Natural killer cell (primary cell): ENCODE data around the gene GNPTG. TPM values are rescaled to one million over a fixed set of nuclear protein-coding genes. Genes with fewer than 3 reads are reported as not detected.

Experiments used
- ATAC-seq, 3 donors: fragments of 150-1000 bp in 2 of 3; fragments of 200-7000 bp in 1 of 3; cut with Tn5 transposase; 1 replicate in 1 of 3; 2 replicates in 2 of 3; pipeline ENCODE4 v1.10.0; 2021; ENCODE audit warnings: mild to moderate bottlenecking in 2 of 3, moderate library complexity in 2 of 3
- DNase-seq, 2 donors: peaks; one replicate each; pipeline versions ENCODE4 v3.0.0 to v3.0.0-alpha.2; 2013 to 2021; ENCODE audit warnings: mixed read lengths in 1 of 2
- H3K27ac ChIP-seq: one replicate; pipeline ENCODE4 v1.5.1; 2013; ENCODE audit warnings: mild to moderate bottlenecking, low read length
- H3K27me3 ChIP-seq: one replicate; pipeline ENCODE4 v1.6.1; 2013; ENCODE audit warnings: low read length; ENCODE audit not compliant: control insufficient read depth, insufficient read depth
- H3K36me3 ChIP-seq: one replicate; pipeline ENCODE4 v1.6.1; 2013; ENCODE audit warnings: low read length; ENCODE audit not compliant: control insufficient read depth, insufficient read depth
- H3K4me1 ChIP-seq: one replicate; pipeline ENCODE4 v1.6.1; 2013; ENCODE audit warnings: low read length; ENCODE audit not compliant: control insufficient read depth, insufficient read depth
- H3K4me3 ChIP-seq: one replicate; pipeline ENCODE4 v1.5.1; 2013; ENCODE audit warnings: low read length
- H3K9me3 ChIP-seq: one replicate; pipeline ENCODE4 v1.6.1; 2013; ENCODE audit warnings: low read length; ENCODE audit not compliant: control insufficient read depth, insufficient read depth
- H3K27ac Mint-ChIP-seq, 2 donors: one replicate each; pipeline ENCODE4 v1.8.0; 2022; ENCODE audit warnings: mild to moderate bottlenecking in 2 of 2, mixed read lengths in 2 of 2, moderate library complexity in 1 of 2
- H3K27me3 Mint-ChIP-seq, 2 donors: one replicate each; pipeline ENCODE4 v1.8.0; 2022; ENCODE audit warnings: low read depth in 2 of 2, mixed read lengths in 2 of 2
- H3K36me3 Mint-ChIP-seq: one replicate; pipeline ENCODE4 v1.8.0; 2022; ENCODE audit warnings: mixed read lengths
- H3K4me1 Mint-ChIP-seq, 2 donors: one replicate each; pipeline ENCODE4 v1.8.0; 2022; ENCODE audit warnings: mixed read lengths in 2 of 2
- H3K4me3 Mint-ChIP-seq: one replicate; pipeline ENCODE4 v1.8.0; 2022; ENCODE audit warnings: mild to moderate bottlenecking, moderate library complexity, mixed read lengths
- H3K9me3 Mint-ChIP-seq, 2 donors: one replicate each; pipeline ENCODE4 v1.8.0; 2022; ENCODE audit warnings: mixed read lengths in 2 of 2
- WGBS: methylation state at CpG from one replicate; pipeline ENCODE4 v1.1.7; 2013; ENCODE audit warnings: missing lambda C conversion rate; ENCODE audit not compliant: insufficient coverage; 5-methylcytosine and 5-hydroxymethylcytosine counted together
- intact Hi-C: fragments of 100-400 bp; cut with micrococcal nuclease; formaldehyde crosslinking; loops from one replicate; pipeline ENCODE4 v1.14.2; 2022
- total RNA-seq, 4 donors: library from RNA; stranded (reverse); fragments of 120-200 nt in 1 of 4; gene quantifications; one replicate each; pipeline versions ENCODE4 v1.2.3 to v1.2.4, GENCODE V29; 2013 to 2022
- TF ChIP-seq, protein P1 (sequence below): fragments of 200-600 bp; IDR thresholded peaks from one replicate; pipeline ENCODE4 v1.8.0; 2022; ENCODE audit warnings: antibody characterized with exemption

Gene GNPTG
- total RNA-seq, 3 donors from 2014 or later (not counting 1 experiment from before 2014, with no cell fraction given): 58.7 to 65.9 (median 62.0) TPM

DNA sequence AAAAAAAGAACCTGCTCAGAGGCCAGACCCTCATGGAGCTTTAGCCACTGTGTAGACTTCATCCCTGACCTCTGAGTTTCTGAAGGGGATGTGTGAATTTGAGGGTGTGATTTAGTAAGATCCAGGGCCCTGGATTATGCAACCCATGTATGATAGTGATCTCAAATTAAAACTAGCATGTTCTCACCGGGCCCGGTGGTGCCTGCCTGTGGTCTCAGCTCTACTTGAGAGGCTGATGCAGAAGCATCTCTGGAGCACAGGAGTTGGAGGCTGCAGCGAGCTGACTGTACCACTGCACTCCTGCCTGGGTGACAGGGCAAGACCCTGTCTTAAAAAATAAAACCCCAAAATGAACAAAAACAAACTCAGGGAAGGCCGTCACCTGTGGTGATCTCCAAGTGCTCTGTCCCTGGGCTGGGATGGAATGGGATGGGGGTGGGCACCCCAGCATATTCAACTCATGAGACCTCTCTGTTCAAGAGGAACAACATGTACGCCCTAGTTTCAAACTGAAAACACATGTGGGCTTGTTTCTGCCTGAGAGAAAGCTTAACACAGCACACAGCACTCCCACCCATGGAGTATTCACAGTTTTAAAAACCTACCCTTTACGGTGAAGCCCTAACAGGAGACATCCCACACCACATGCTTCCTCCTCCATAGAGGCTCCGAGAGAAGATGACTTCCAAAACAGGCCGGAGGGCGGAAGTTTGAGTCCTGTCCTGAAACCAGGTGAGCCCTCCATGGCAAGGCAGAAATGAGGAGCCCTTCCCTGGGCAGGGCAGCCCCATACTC is 30.1 kb downstream of the GNPTG start:
- TF ChIP-seq, protein P1, sequence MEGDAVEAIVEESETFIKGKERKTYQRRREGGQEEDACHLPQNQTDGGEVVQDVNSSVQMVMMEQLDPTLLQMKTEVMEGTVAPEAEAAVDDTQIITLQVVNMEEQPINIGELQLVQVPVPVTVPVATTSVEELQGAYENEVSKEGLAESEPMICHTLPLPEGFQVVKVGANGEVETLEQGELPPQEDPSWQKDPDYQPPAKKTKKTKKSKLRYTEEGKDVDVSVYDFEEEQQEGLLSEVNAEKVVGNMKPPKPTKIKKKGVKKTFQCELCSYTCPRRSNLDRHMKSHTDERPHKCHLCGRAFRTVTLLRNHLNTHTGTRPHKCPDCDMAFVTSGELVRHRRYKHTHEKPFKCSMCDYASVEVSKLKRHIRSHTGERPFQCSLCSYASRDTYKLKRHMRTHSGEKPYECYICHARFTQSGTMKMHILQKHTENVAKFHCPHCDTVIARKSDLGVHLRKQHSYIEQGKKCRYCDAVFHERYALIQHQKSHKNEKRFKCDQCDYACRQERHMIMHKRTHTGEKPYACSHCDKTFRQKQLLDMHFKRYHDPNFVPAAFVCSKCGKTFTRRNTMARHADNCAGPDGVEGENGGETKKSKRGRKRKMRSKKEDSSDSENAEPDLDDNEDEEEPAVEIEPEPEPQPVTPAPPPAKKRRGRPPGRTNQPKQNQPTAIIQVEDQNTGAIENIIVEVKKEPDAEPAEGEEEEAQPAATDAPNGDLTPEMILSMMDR: no peak
- H3K4me1 Mint-ChIP-seq: peaks cover 6 to 23% of the 10 kb centered on the region in 2 donors
- no peak overlapping the region for H3K4me3 Mint-ChIP-seq
- H3K4me3 ChIP-seq: no peak overlapping the region
- DNase-seq (no peak), ATAC-seq (no peak)
- H3K27ac Mint-ChIP-seq: no peak overlapping the region
- H3K36me3 Mint-ChIP-seq: no peaks in the 10 kb centered on the region
- intact Hi-C loops: no loop called here
- H3K27me3 ChIP-seq: no peaks in the 10 kb centered on the region
- no peaks in the 10 kb centered on the region for H3K9me3 Mint-ChIP-seq
- H3K27me3 Mint-ChIP-seq: no peaks in the 10 kb centered on the region
- H3K4me1 ChIP-seq: peaks cover 19% of the 10 kb centered on the region
- no peaks in the 10 kb centered on the region for H3K9me3 ChIP-seq
- no peak overlapping the region for H3K27ac ChIP-seq
- H3K36me3 ChIP-seq: peaks cover 22% of the 10 kb centered on the region
- WGBS: 82% methylated on average over 8 of the region's 9 CpGs

DNA sequence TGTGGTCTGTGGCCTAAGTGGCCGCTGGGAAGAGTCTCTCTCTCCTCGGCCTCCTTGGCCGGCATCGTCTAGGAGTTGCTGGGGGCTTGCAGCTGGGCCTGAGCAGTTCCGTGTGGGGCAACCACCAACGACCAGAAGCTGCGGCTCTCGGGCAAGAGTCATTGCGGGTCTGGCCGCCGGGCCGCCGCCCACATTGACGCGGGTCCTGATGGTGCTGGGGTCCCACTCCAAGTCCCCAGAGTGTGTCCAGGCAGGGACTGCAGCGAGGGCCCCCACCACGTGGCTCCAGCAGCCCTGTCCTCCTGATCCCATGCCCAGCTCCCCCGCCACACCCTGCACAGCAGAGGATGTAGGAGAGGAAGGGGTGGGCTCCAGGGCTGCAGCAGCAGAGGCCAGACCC is 31.8 kb downstream of the GNPTG start:
- H3K36me3 ChIP-seq: peaks cover 29% of the 10 kb centered on the region
- no peak overlapping the region for H3K27ac ChIP-seq
- WGBS: 93% methylated on average over 18 of the region's 18 CpGs
- H3K27me3 Mint-ChIP-seq: no peaks in the 10 kb centered on the region
- no peak overlapping the region for H3K27ac Mint-ChIP-seq
- H3K4me1 ChIP-seq: peaks cover 14% of the 10 kb centered on the region
- intact Hi-C loops: no loop called here
- no peaks in the 10 kb centered on the region for H3K27me3 ChIP-seq
- peaks cover 5 to 16% of the 10 kb centered on the region in 2 donors for H3K4me1 Mint-ChIP-seq
- H3K9me3 ChIP-seq: no peaks in the 10 kb centered on the region
- H3K4me3 Mint-ChIP-seq: no peak overlapping the region
- TF ChIP-seq, protein P1: no peak
- no peak for ATAC-seq
- no peaks in the 10 kb centered on the region for H3K36me3 Mint-ChIP-seq
- H3K4me3 ChIP-seq: no peak overlapping the region
- DNase-seq: no peak
- no peaks in the 10 kb centered on the region for H3K9me3 Mint-ChIP-seq

DNA sequence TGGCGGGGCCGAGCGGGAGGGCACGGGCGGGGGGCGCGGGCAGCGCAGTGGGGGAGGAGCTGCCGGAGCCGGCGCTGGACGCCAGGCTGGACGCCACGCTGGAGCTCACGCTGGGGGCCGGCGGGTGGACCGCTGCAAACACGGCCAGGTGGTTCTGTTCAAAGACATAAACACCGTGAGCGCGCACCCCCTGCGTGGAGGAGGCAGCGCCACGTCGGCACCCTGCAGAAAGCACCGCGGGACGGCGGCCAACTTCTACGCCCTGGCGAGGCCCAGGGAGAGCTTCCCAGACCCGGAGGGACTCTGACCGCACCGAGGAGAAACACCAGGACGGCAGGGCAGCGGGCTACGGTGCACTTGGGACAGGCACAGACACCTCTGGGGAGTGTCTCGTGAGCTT is 33.5 kb downstream of the GNPTG start:
- ATAC-seq (no peak), DNase-seq (no peak)
- peaks cover 2% of the 10 kb centered on the region for H3K4me1 ChIP-seq
- peaks cover 40% of the 10 kb centered on the region for H3K36me3 ChIP-seq
- Mint-ChIP-seq H3K27me3 (no peaks in the 10 kb centered on the region), H3K27ac (peak overlapping the region in 1 of 2 donors; percentile 53), H3K4me1 (peaks cover 0 to 5% of the 10 kb centered on the region in 2 donors), H3K9me3 (no peaks in the 10 kb centered on the region), H3K36me3 (no peaks in the 10 kb centered on the region), H3K4me3 (no peak overlapping the region)
- intact Hi-C loops: no loop called here
- TF ChIP-seq, protein P1: no peak
- WGBS: 98% methylated on average over 39 of the region's 39 CpGs
- no peak overlapping the region for H3K4me3 ChIP-seq
- no peaks in the 10 kb centered on the region for H3K27me3 ChIP-seq
- H3K27ac ChIP-seq: no peak overlapping the region
- H3K9me3 ChIP-seq: no peaks in the 10 kb centered on the region
